Uterus (tissue), 2 donors: ENCODE measurements around the gene GRM8.

Experiments
- POLR2A ChIP-seq, 2 donors: fragments of 450-650 bp; IDR thresholded peaks; one replicate each; pipeline ENCODE4 v1.6.1; 2016; ENCODE audit warnings: antibody characterized with exemption in 2 of 2, mild to moderate bottlenecking in 1 of 2, moderate library complexity in 1 of 2
- TF ChIP-seq, protein P1 (sequence below), 4 experiments: fragments of 200-600 bp in 2 of 4; fragments of 450-650 bp in 2 of 4; sonication (generic) in 2 of 4; IDR thresholded peaks; one replicate each; pipeline ENCODE4 v1.5.1; 2016 to 2019; ENCODE audit warnings: antibody characterized with exemption in 4 of 4, mild to moderate bottlenecking in 2 of 4, moderate library complexity in 1 of 4

DNA sequence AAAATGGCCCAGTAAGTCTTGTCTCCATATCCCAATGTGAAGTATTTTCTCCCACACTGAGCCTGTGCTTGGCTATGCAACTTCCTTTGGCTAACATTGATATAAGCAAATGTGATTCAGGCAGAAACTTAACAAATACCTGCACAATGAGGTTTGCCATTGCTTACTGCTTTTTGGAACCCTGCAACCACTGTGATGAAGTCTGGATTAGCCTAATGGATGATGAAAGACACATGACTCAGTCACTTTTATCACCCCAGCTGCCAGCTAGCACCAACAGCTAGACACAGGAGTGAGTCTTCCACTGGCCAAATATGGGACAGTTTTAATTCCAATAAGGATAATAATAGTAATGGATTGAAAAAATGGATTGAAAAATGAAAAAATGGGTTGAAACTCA, 854.5 kb downstream of the GRM8 start:
- TF ChIP-seq, protein P1, sequence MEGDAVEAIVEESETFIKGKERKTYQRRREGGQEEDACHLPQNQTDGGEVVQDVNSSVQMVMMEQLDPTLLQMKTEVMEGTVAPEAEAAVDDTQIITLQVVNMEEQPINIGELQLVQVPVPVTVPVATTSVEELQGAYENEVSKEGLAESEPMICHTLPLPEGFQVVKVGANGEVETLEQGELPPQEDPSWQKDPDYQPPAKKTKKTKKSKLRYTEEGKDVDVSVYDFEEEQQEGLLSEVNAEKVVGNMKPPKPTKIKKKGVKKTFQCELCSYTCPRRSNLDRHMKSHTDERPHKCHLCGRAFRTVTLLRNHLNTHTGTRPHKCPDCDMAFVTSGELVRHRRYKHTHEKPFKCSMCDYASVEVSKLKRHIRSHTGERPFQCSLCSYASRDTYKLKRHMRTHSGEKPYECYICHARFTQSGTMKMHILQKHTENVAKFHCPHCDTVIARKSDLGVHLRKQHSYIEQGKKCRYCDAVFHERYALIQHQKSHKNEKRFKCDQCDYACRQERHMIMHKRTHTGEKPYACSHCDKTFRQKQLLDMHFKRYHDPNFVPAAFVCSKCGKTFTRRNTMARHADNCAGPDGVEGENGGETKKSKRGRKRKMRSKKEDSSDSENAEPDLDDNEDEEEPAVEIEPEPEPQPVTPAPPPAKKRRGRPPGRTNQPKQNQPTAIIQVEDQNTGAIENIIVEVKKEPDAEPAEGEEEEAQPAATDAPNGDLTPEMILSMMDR (IDR thresholded peaks at IDR 0.05) = no peak
- no peak for TF ChIP-seq POLR2A (IDR thresholded peaks at IDR 0.05)
